GM06990 (cell line): ENCODE measurements around the gene SPECC1L.

ENCODE experiments used
- DNase-seq: peaks from one replicate; pipeline ENCODE4 v3.0.0-alpha.2; 2011; ENCODE audit not compliant: insufficient read length; ENCODE audit errors: extremely low read depth
- H3K27me3 ChIP-seq: replicated peaks from 2 replicates; pipeline ENCODE4 v1.6.0; 2011; ENCODE audit warnings: low read length; ENCODE audit not compliant: control insufficient read depth, insufficient read depth
- H3K36me3 ChIP-seq: 2 replicates; pipeline ENCODE4 v1.5.1; 2011; ENCODE audit warnings: low read length; ENCODE audit not compliant: control insufficient read depth, insufficient read depth
- H3K4me3 ChIP-seq: replicated peaks from 2 replicates; pipeline ENCODE4 v1.5.1; 2011; ENCODE audit warnings: low read depth, mild to moderate bottlenecking, control low read depth, low read length
- TF ChIP-seq, protein P1 (sequence below): IDR thresholded peaks from 2 replicates; pipeline ENCODE4 v1.5.1; 2011; ENCODE audit warnings: low read length, control low read depth, mild to moderate bottlenecking, inconsistent platforms; ENCODE audit not compliant: insufficient read depth, poor library complexity, severe bottlenecking

Gene SPECC1L

DNA sequence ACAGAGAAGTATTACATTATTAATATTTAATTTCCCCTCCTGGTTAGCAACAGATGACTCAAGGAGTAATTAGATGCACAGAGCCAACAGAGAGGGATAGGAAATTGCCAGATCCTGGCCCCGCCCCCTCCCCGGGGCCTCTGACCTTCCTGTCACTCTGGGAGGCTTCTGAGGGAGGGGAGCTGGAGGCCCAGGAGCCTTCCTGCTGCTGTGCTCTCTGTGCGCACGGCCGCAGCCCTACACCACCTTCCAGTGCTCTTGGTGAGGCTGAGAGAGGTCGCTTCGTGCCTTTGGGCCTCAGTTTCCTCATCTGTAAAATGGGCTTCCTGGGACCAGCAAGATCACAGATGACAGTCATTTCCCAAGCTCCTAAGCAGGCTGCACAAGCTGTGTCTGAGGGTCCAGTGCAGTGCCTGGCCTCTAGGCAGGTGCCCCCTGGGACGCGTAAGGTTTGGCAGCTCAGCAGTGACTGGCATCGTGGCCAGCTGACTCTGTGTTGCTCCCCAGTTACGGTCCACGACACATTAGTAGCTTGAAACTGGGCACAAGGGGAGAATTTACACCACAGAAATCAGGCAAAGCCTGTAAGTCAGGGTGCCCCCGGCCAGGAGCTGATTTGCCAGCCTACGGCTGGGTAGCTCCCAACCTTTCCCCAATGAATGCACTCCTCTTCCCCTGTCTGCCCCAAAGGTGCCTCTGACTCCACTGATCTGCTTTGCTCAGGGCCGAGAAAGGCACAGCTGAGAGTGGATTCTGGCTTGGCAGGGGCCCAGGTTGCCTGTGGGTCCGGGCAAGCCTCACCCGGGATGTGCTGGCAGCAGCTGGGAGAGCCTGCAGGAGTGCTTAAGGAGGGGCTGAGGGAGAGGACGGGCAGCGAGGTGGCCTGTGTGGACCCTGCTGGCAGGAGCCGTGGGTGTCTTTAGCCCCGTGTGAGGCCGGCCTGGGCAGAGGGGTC lies 159.1 kb downstream of the SPECC1L start:
- peak overlapping the region; percentile 77 for H3K4me3 ChIP-seq
- TF ChIP-seq, protein P1, sequence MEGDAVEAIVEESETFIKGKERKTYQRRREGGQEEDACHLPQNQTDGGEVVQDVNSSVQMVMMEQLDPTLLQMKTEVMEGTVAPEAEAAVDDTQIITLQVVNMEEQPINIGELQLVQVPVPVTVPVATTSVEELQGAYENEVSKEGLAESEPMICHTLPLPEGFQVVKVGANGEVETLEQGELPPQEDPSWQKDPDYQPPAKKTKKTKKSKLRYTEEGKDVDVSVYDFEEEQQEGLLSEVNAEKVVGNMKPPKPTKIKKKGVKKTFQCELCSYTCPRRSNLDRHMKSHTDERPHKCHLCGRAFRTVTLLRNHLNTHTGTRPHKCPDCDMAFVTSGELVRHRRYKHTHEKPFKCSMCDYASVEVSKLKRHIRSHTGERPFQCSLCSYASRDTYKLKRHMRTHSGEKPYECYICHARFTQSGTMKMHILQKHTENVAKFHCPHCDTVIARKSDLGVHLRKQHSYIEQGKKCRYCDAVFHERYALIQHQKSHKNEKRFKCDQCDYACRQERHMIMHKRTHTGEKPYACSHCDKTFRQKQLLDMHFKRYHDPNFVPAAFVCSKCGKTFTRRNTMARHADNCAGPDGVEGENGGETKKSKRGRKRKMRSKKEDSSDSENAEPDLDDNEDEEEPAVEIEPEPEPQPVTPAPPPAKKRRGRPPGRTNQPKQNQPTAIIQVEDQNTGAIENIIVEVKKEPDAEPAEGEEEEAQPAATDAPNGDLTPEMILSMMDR = no peak
- peak; percentile 57 for DNase-seq

DNA sequence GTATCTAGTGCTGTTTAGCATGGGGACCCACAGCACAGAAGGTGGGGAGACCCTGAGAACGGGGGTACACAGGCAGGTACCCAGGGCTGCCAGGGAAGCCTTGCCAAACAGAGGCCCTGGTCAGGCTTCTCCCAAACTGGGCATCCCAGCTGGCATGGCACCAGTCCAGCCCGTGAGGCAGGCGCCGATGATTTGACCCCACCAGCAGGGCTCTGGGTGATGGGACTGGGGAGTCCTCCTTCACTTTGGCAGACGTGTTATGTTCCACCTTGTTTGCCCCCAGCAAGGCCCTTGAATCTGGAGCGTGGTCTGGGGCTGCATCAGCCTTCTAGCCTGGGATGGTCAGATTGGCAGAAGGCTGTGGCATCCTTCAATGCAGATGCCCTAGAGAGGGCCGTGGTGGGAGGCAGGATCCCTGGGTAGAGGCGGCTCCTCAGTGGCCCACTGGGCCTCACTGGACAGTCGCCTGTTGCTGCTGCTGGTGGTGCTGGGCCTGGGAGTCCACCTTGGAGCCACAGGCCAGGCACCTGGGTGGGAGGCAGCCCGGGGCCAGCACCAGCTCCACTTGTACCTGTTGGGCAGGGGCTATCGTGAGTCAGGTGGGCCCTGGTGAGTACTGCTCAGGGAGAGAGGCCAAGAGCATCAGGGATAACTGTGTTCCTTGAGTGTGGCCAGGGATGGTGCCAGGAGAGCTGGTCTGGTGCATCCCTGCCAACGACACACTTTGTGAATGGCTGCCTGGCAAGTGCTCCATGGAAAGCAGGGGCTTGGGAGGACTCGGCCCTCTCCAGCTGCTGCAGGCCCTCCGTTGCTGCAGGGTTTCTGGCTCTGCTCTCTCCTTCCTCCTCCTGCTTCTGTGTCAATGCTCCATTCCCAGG lies 160.0 kb downstream of the SPECC1L start:
- Histone ChIP-seq H3K4me3 (no peak overlapping the region), H3K27me3 (no peaks in the 10 kb centered on the region), H3K36me3 (peaks cover 8% of the 10 kb centered on the region)
- TF ChIP-seq, protein P1 = no peak
- DNase-seq = no peak

More for the DNA sequence above, 159.1 kb downstream of the SPECC1L start:
- Histone ChIP-seq H3K36me3 (peaks cover 8% of the 10 kb centered on the region), H3K27me3 (no peaks in the 10 kb centered on the region)

DNA sequence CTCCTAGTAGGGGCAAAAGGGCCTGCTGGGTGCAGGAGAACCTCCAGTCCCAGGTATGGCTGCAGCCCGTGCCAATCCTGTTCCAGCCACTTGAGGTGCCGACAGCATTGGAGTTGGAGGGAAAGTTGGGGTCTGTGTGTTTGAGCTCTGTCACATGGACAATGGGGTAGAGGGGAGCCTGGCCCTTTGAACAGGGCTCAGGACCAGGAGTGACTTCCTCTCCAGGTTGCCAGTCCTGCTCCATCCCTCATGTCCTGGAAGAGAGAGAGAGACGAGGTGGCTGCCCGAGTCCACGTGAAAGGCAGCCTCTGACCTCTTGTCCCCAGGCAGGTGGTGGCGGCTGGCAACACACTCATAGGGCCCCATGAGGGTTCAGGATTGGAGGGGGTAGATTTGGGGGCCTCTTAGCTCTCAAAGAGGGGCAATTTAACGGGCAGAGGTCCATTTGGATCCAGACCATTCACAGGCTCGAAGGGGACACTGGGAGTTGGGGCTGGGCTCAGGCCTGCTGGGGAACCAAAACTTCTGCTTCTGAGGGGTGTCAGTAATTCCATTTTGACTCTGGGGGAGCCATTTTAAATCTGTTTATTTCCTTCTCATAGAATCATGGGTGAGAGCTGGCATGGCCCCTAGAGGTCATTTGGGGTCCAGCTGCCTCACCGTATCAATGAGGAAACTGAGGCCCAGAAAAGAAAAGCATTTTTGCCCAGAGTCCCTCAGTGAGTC lies 160.8 kb downstream of the SPECC1L start:
- TF ChIP-seq, protein P1 = no peak
- no peak for DNase-seq
- Histone ChIP-seq H3K36me3 (peaks cover 9% of the 10 kb centered on the region), H3K27me3 (no peaks in the 10 kb centered on the region), H3K4me3 (no peak overlapping the region)

DNA sequence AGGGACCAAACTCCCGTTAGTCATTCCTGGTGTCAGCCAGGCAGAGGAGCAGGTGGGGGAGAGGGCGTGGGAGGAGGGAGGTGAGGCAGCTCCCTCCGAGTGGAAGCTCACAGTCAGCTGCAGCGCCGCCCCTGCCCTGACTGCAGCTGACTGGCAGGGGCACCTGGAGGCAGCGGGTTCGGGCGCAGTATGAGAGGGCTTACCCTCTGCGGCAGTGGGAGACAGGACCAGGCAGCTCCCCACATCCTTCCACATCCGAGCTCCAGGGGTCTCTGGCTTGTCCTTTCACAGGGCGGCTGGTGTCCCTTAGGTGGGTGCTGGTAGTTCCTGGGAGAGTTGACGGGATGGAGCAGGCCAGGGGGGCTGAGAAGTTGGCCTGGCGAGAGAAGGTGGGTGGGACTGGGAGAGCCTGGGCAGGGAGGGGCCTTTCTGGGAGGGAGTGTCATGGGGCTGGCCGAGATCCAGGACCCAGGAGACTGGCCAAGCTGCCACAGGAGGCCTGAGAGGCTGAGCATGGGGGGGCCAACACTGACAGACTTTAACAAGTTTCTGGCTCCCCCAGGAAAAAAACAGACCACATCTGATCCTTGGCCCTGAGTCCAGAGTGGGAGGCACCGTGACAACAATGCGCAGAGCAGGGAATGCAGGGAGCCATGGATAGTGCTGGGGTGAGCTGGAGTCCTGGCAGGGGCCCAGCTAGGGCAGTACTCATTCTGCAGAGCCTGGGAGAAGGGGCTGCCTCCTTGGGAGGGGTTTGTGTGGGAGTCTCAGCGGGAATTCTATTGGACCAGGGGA lies 161.6 kb downstream of the SPECC1L start:
- H3K36me3 ChIP-seq = peaks cover 9% of the 10 kb centered on the region
- no peak overlapping the region for H3K4me3 ChIP-seq
- DNase-seq = no peak
- TF ChIP-seq, protein P1 = no peak
- H3K27me3 ChIP-seq = no peaks in the 10 kb centered on the region
